ENCODE measurements around the gene NDST1. TPM values are rescaled to one million over a fixed set of nuclear protein-coding genes. Genes with fewer than 3 reads are reported as not detected.

NDST1 gene
- total RNA-seq, 1 donor from 2014 or later: 22.6 TPM

DNA sequence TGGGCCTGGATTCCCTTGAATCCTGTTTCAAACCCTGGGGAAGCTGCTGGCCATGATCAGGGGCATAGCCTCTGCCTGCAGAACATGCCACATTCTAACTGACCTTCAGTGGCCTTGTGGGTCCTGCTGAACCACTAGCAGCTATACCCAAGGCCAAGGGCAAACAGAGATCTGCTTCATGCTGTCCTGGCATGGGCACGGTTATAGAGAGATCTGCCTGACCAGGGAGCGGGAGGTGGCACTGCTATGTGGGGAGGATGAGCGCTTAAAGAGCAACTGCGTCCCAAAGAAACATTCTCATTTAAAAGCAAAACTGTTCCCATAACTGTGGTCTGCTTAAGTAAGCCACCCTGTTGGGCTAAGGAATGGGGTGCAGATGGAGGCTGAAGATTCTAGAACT lies 96.1 kb downstream of the NDST1 start:
- no peak for DNase-seq (ENCODE audit: low read depth in 2 of 2)

DNA sequence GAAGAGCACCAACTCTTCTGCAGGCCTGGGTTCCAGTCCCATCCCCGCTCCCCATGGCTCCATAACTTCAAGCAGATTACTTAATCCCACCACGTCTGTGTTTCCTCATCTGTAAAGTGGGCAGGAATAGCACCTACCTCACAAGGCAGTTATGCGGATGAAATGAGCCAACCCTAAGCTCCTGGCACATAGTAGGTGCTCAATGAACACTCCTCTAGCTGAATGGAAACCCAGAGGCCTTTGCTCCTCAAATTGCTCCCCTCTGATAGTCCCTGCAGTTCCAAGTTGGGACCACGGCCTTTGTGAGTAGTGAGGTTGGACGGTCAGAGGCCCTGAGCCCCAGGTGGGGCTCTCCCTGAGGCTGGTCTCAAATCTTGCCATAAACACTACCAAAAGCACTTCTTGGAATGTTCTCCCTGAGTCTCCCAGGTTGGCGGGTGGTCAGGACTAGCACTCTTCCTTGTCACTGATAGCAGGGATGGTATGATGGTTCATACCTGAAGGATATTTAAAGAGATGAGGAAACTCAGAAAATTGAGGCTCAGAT lies 97.0 kb downstream of the NDST1 start:
- DNase-seq (ENCODE audit: low read depth in 2 of 2): no peak

DNA sequence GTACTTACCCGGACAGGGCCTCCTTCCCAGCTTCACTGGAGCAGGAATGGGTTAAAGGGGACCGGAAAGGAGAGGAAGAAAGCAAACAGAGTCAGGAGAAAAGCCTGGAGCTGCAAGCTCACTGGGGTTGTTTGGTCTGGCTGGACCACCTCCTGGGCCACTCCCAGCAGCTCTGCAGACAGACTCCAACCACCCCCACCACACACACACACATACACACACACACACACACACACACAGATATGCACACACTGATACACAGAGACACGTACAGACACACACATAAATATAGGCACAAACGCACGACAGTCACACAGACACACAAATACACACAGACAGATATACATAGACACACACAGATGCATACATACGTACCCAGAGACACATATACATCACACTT lies 97.6 kb downstream of the NDST1 start:
- DNase-seq (ENCODE audit: low read depth in 2 of 2): no peak

DNA sequence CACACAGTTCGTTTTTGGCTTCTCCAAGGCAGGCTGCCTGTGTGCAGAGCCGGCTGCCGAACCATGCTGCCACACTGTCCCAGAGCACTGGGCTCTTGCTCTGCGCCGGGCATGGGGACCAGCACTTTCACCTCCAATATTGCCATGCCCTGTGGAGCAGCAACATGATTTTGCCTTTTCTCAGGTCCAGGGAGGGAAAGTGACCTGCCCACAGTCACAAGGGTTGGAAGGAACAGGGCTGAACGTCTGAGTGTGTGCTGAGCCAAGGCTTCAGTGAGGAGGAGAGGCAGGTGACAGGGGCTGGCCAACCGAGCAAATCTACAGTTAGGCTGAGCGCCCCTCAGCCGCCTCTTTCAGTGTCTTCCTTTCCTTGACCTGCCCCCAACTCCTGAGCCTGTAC lies 98.5 kb downstream of the NDST1 start:
- DNase-seq (ENCODE audit: low read depth in 2 of 2): no peak

DNA sequence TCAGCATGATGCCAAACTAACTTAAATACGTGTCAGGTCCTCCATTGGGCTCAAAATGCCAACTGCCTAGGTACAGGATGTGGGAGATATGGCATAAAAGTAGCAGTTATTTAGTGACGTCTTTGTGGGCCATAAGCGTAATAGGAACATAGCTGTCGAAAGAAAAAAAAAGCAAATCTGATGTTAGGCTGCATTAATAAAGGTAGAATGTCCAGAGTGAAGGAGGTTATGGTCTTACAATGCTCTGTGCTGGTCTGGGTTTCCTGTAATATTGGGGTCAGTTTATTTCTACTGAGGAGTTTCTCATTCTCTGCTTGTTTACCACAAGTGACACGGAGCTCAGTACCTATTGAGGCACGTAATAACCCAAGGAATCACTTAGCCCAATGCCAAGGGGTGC lies 99.2 kb downstream of the NDST1 start:
- no peak for DNase-seq (ENCODE audit: low read depth in 2 of 2)

Other genes starting within 250 kb of the NDST1 start
- gene CAMK2A, start 218.4 kb upstream of the NDST1 start, total RNA-seq: not detected in 2 replicates
- 0.22 TPM in 1 of 2 replicates, not detected in the other for gene ARSI, start 205.2 kb upstream of the NDST1 start, total RNA-seq
- gene TCOF1, start 150.4 kb upstream of the NDST1 start, total RNA-seq: 8.3 TPM in 2 replicates
- 2.0 and 5.8 TPM in 2 replicates for gene CD74, start 95.2 kb upstream of the NDST1 start, total RNA-seq
- 2,426 and 2,980 TPM in 2 replicates for gene RPS14, start 58.4 kb upstream of the NDST1 start, total RNA-seq
- gene SYNPO, start 132.5 kb downstream of the NDST1 start, total RNA-seq: 7.4 and 10.7 TPM in 2 replicates
- 0.22 and 0.40 TPM in 2 replicates for gene MYOZ3, start 153.1 kb downstream of the NDST1 start, total RNA-seq
- 13.1 and 17.1 TPM in 2 replicates for gene RBM22, start 192.9 kb downstream of the NDST1 start, total RNA-seq

Data from lung microvascular endothelial cell (primary cell).